ENCODE measurements around the gene SKA1. TPM values are rescaled to one million over a fixed set of nuclear protein-coding genes. Genes with fewer than 3 reads are reported as not detected.
"Not testable (repeated sequence)": the region's sequence is repeated elsewhere in the genome, so short reads cannot be mapped to it uniquely, and the experiment has no call there.

The SKA1 gene
- total and polyA plus RNA-seq, 2 donors: 0.19 to 11.5 TPM

- Histone ChIP-seq H3K27ac (ENCODE audit: low read depth) (no peak overlapping the region), H3K4me3 (ENCODE audit: low read depth, low read length) (no peak overlapping the region), H3K36me3 (ENCODE audit: insufficient read depth) (no peaks in the 10 kb centered on the region), H3K4me1 (ENCODE audit: insufficient read depth) (no peaks in the 10 kb centered on the region)
- WGBS: 62% methylated on average over 1 of the region's 1 CpG
- DNase-seq (ENCODE audit: extremely low spot score): no peak
Measured at GRCh38 chr18:50427896-50428295, 53.0 kb downstream of the SKA1 start.

- WGBS: 65% methylated on average over 3 of the region's 3 CpGs
- Histone ChIP-seq H3K4me3 (ENCODE audit: low read depth, low read length) (no peak overlapping the region), H3K27ac (ENCODE audit: low read depth) (no peak overlapping the region), H3K36me3 (ENCODE audit: insufficient read depth) (no peaks in the 10 kb centered on the region), H3K4me1 (ENCODE audit: insufficient read depth) (no peaks in the 10 kb centered on the region)
- DNase-seq (ENCODE audit: extremely low spot score): no peak
Measured at GRCh38 chr18:50428531-50429206, 53.8 kb downstream of the SKA1 start.

GRCh38 chr18:50429207-50429948 lies 54.5 kb downstream of the SKA1 start:
- no peak for DNase-seq (ENCODE audit: extremely low spot score)

GRCh38 chr18:50432915-50433314 lies 58.1 kb downstream of the SKA1 start:
- WGBS: 89% methylated on average over 3 of the region's 3 CpGs
- H3K4me1 ChIP-seq (ENCODE audit: insufficient read depth): no peaks in the 10 kb centered on the region
- no peak overlapping the region for H3K27ac ChIP-seq (ENCODE audit: low read depth)
- no peak overlapping the region for H3K4me3 ChIP-seq (ENCODE audit: low read depth, low read length)
- no peak for DNase-seq (ENCODE audit: extremely low spot score)
- no peaks in the 10 kb centered on the region for H3K36me3 ChIP-seq (ENCODE audit: insufficient read depth)

More at GRCh38 chr18:50429207-50429948, 54.5 kb downstream of the SKA1 start:
- Histone ChIP-seq H3K4me1 (ENCODE audit: insufficient read depth) (no peaks in the 10 kb centered on the region), H3K36me3 (ENCODE audit: insufficient read depth) (no peaks in the 10 kb centered on the region), H3K4me3 (ENCODE audit: low read depth, low read length) (no peak overlapping the region), H3K27ac (ENCODE audit: low read depth) (no peak overlapping the region)
- WGBS: 29% methylated on average over 5 of the region's 5 CpGs

- not testable (repeated sequence) for H3K36me3 ChIP-seq (ENCODE audit: insufficient read depth); H3K4me3 ChIP-seq (ENCODE audit: low read depth, low read length); DNase-seq (ENCODE audit: extremely low spot score); H3K4me1 ChIP-seq (ENCODE audit: insufficient read depth); H3K27ac ChIP-seq (ENCODE audit: low read depth)
- 94% methylated on average over 1 of the region's 1 CpG for WGBS
Measured at GRCh38 chr18:50436742-50437141, 61.9 kb downstream of the SKA1 start.

- Histone ChIP-seq H3K4me1 (ENCODE audit: insufficient read depth) (no peaks in the 10 kb centered on the region), H3K4me3 (ENCODE audit: low read depth, low read length) (no peak overlapping the region), H3K36me3 (ENCODE audit: insufficient read depth) (no peaks in the 10 kb centered on the region), H3K27ac (ENCODE audit: low read depth) (no peak overlapping the region)
- WGBS: 86% methylated on average over 2 of the region's 2 CpGs
- no peak for DNase-seq (ENCODE audit: extremely low spot score)
Measured at GRCh38 chr18:50439460-50440015, 64.7 kb downstream of the SKA1 start.

GRCh38 chr18:50441016-50441415 lies 66.2 kb downstream of the SKA1 start:
- Histone ChIP-seq H3K4me3 (ENCODE audit: low read depth, low read length) (no peak overlapping the region), H3K27ac (ENCODE audit: low read depth) (no peak overlapping the region), H3K36me3 (ENCODE audit: insufficient read depth) (no peaks in the 10 kb centered on the region), H3K4me1 (ENCODE audit: insufficient read depth) (no peaks in the 10 kb centered on the region)
- DNase-seq (ENCODE audit: extremely low spot score): no peak
- 50% methylated on average over 4 of the region's 4 CpGs for WGBS

GRCh38 chr18:50441501-50441900 lies 66.7 kb downstream of the SKA1 start:
- no peaks in the 10 kb centered on the region for H3K36me3 ChIP-seq (ENCODE audit: insufficient read depth)
- no peaks in the 10 kb centered on the region for H3K4me1 ChIP-seq (ENCODE audit: insufficient read depth)
- H3K27ac ChIP-seq (ENCODE audit: low read depth): no peak overlapping the region
- 21% methylated on average over 1 of the region's 1 CpG for WGBS
- no peak overlapping the region for H3K4me3 ChIP-seq (ENCODE audit: low read depth, low read length)
- no peak for DNase-seq (ENCODE audit: extremely low spot score)

Other genes with a start within 250 kb of the SKA1 start
- gene MYO5B, start 179.9 kb upstream of the SKA1 start, total RNA-seq: 8.8 TPM
- 2.7 TPM for gene MYO5B, start 179.9 kb upstream of the SKA1 start, polyA plus RNA-seq
- 0.42 TPM for gene CFAP53, start 108.6 kb upstream of the SKA1 start, total RNA-seq
- gene CFAP53, start 108.6 kb upstream of the SKA1 start, polyA plus RNA-seq: 0.34 TPM
- gene MBD1, start 93.5 kb upstream of the SKA1 start, total RNA-seq: 39.9 TPM
- 57.0 TPM for gene MBD1, start 93.5 kb upstream of the SKA1 start, polyA plus RNA-seq
- 32.4 TPM for gene CXXC1, start 87.4 kb upstream of the SKA1 start, total RNA-seq
- gene CXXC1, start 87.4 kb upstream of the SKA1 start, polyA plus RNA-seq: 73.9 TPM
- gene MAPK4, start 185.0 kb downstream of the SKA1 start, total RNA-seq: 3.6 TPM
- 13.8 TPM for gene MAPK4, start 185.0 kb downstream of the SKA1 start, polyA plus RNA-seq

Measured in urinary bladder (tissue), 4 donors.